HFFc6 (cell line): ENCODE results near the gene SH3GL1. TPM values are rescaled to one million over a fixed set of nuclear protein-coding genes. Genes with fewer than 3 reads are reported as not detected.
"Not testable (repeated sequence)": the region's sequence is repeated elsewhere in the genome, so short reads cannot be mapped to it uniquely, and the experiment has no call there.

Experiments
- DNase-seq: peaks from one replicate; pipeline ENCODE4 v3.0.0-alpha.2; 2018
- H3K27ac Mint-ChIP-seq: 2 replicates; pipeline ENCODE4 v1.8.0; 2020; ENCODE audit warnings: mild to moderate bottlenecking, mixed read lengths
- H3K27me3 Mint-ChIP-seq: 2 replicates; pipeline ENCODE4 v1.8.0; 2021; ENCODE audit warnings: mild to moderate bottlenecking, moderate library complexity, mixed read lengths; ENCODE audit not compliant: insufficient read depth
- H3K36me3 Mint-ChIP-seq: 2 replicates; pipeline ENCODE4 v1.8.0; 2021; ENCODE audit warnings: low read depth, mixed read lengths
- H3K4me1 Mint-ChIP-seq: 2 replicates; pipeline ENCODE4 v1.8.0; 2020; ENCODE audit warnings: low read depth, mixed read lengths
- H3K4me3 Mint-ChIP-seq: 2 replicates; pipeline ENCODE4 v1.8.0; 2020; ENCODE audit warnings: mild to moderate bottlenecking, moderate library complexity, mixed read lengths
- H3K9me3 Mint-ChIP-seq: 2 replicates; pipeline ENCODE4 v1.8.0; 2020; ENCODE audit warnings: mild to moderate bottlenecking, mixed read lengths
- total RNA-seq, 6 experiments: library from RNA; stranded (reverse); fragmentation: NEBNext Ultra II Directional; extraction: Animal tissue kit (Norgen Biotek cat#: 25700); gene quantifications; 2 replicates in 1 of 6; 3 replicates in 5 of 6; pipeline ENCODE4 v1.2.3, GENCODE V29; 2021
- TF ChIP-seq, protein P1 (sequence below): fragments of 200-600 bp; sonication (generic); IDR thresholded peaks from 2 replicates; pipeline ENCODE4 v1.5.0; 2021; ENCODE audit warnings: antibody characterized with exemption, mild to moderate bottlenecking

SH3GL1 gene
- total RNA-seq, 6 experiments from 2014 or later = 102 to 126 (median 110) TPM

DNA sequence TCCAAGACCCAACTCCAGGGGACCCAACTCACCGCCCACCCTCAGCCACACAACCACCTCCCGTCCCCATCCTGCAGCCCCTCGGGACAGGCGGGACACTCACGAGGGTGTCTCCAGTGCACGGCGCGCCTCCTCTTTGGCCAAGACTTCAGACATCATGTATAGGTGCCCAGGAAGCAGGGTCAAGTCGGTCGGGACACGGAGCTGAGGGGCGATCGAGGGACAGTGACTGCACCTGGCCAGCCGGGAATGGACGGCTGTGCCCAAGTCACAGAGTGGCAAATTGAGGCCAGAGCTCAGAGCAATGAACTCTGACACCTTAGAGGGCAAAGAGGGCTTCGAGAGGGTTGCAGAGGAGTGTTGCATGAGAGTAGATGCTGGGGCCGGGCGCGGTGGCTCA is 70.5 kb downstream of the SH3GL1 start:
- DNase-seq = no peak
- Mint-ChIP-seq H3K27me3 (peaks cover 4% of the 10 kb centered on the region), H3K36me3 (no peaks in the 10 kb centered on the region), H3K9me3 (peaks cover 1% of the 10 kb centered on the region; the same call in 1 of the 2 replicates), H3K27ac (no peak overlapping the region), H3K4me3 (no peak overlapping the region), H3K4me1 (no peaks in the 10 kb centered on the region)
- TF ChIP-seq, protein P1, sequence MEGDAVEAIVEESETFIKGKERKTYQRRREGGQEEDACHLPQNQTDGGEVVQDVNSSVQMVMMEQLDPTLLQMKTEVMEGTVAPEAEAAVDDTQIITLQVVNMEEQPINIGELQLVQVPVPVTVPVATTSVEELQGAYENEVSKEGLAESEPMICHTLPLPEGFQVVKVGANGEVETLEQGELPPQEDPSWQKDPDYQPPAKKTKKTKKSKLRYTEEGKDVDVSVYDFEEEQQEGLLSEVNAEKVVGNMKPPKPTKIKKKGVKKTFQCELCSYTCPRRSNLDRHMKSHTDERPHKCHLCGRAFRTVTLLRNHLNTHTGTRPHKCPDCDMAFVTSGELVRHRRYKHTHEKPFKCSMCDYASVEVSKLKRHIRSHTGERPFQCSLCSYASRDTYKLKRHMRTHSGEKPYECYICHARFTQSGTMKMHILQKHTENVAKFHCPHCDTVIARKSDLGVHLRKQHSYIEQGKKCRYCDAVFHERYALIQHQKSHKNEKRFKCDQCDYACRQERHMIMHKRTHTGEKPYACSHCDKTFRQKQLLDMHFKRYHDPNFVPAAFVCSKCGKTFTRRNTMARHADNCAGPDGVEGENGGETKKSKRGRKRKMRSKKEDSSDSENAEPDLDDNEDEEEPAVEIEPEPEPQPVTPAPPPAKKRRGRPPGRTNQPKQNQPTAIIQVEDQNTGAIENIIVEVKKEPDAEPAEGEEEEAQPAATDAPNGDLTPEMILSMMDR = no peak

- H3K36me3 Mint-ChIP-seq, H3K4me1 Mint-ChIP-seq, H3K9me3 Mint-ChIP-seq, DNase-seq, H3K27me3 Mint-ChIP-seq: not testable (repeated sequence)
- H3K27ac Mint-ChIP-seq = peak overlapping the region; percentile 62
- H3K4me3 Mint-ChIP-seq = peak overlapping the region; percentile 85
These were observed 71.2 kb downstream of the SH3GL1 start for GRCh38 chr19:4328991-4329681.

DNA sequence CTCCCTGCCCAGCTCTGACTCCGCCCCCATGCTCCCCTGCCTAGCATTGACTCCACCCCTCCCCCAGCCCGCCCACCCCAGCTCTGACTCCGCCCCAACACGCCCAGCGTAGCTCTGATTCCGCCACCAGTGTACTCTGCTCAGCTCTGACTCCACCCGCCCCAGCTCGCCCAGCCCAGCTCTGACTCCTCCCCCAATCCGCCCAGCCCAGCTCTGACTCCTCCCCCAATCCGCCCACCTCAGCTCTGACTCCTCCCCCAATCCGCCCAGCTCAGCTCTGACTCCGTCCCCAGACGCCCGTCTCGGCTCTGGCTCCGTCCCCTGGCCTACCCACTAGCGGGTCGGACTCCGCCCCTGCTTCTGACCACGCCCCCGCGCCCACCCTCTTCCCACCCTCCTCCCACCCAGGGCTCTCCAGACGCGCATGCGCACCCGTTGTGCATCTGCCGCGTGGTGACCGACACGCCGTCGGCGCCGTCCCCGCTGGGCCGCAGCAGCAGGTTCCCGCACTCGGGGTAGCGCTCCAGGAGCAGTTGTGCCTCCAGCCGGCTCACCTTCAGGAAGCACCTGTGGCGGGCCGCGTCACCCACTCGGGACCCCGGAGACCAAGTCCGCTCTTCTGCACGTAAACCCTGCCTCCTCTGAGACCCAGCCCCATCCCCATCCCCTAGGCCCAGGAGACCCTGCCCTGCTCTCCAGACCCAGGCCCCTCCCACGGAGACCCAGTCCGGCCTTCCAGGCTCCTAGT is 71.9 kb downstream of the SH3GL1 start:
- Mint-ChIP-seq H3K27me3 (peaks cover 4% of the 10 kb centered on the region), H3K4me3 (peak overlapping the region; percentile 85), H3K27ac (peak overlapping the region; percentile 62)

GRCh38 chr19:4327877-4328242 is 72.5 kb downstream of the SH3GL1 start:
- DNase-seq = no peak
- no peaks in the 10 kb centered on the region for H3K9me3 Mint-ChIP-seq
- H3K36me3 Mint-ChIP-seq = no peaks in the 10 kb centered on the region
- peaks cover 4% of the 10 kb centered on the region for H3K27me3 Mint-ChIP-seq
- peak overlapping the region; percentile 47 for H3K4me3 Mint-ChIP-seq
- no peak overlapping the region for H3K27ac Mint-ChIP-seq
- H3K4me1 Mint-ChIP-seq = no peaks in the 10 kb centered on the region
- TF ChIP-seq, protein P1 = no peak

More for the DNA sequence above, 71.9 kb downstream of the SH3GL1 start:
- TF ChIP-seq, protein P1 = no peak
- Mint-ChIP-seq H3K9me3 (no peaks in the 10 kb centered on the region), H3K36me3 (no peaks in the 10 kb centered on the region), H3K4me1 (no peaks in the 10 kb centered on the region)
- DNase-seq = peak; percentile 89

GRCh38 chr19:4327252-4327876 is 73.0 kb downstream of the SH3GL1 start:
- H3K4me1 Mint-ChIP-seq = no peaks in the 10 kb centered on the region
- H3K27me3 Mint-ChIP-seq = peaks cover 4% of the 10 kb centered on the region
- peak overlapping the region; percentile 47; the same call in 1 of the 2 replicates for H3K4me3 Mint-ChIP-seq
- H3K36me3 Mint-ChIP-seq = no peaks in the 10 kb centered on the region
- no peaks in the 10 kb centered on the region for H3K9me3 Mint-ChIP-seq
- no peak for DNase-seq
- H3K27ac Mint-ChIP-seq = no peak overlapping the region
- TF ChIP-seq, protein P1 = no peak

- no peaks in the 10 kb centered on the region for H3K4me1 Mint-ChIP-seq
- DNase-seq = no peak
- H3K27ac Mint-ChIP-seq = no peak overlapping the region
- no peaks in the 10 kb centered on the region for H3K36me3 Mint-ChIP-seq
- H3K27me3 Mint-ChIP-seq = peaks cover 4% of the 10 kb centered on the region
- no peak overlapping the region; the same call in 1 of the 2 replicates for H3K4me3 Mint-ChIP-seq
- TF ChIP-seq, protein P1 = no peak
- peaks cover 5% of the 10 kb centered on the region; the same call in 1 of the 2 replicates for H3K9me3 Mint-ChIP-seq
These were observed 73.5 kb downstream of the SH3GL1 start for GRCh38 chr19:4326837-4327251.
